Testis (tissue), 2 donors: Measurements from ENCODE around the gene NFIA.

ENCODE experiments used
- CTCF ChIP-seq, 3 experiments: fragments of 450-650 bp in 2 of 3; fragments of 200-600 bp in 1 of 3; sonication (generic) in 1 of 3; IDR thresholded peaks; one replicate each; pipeline ENCODE4 v1.5.1; 2016 to 2019; ENCODE audit warnings: antibody characterized with exemption in 3 of 3, mild to moderate bottlenecking in 2 of 3, moderate library complexity in 1 of 3
- POLR2A ChIP-seq: fragments of 450-650 bp; IDR thresholded peaks from one replicate; pipeline ENCODE4 v1.6.1; 2017; ENCODE audit warnings: antibody characterized with exemption, mild to moderate bottlenecking, moderate library complexity

GRCh38 chr1:61138305-61138704, 55.9 kb downstream of the NFIA start:
- no peak for TF ChIP-seq CTCF (IDR thresholded peaks at IDR 0.05)
- TF ChIP-seq POLR2A, result no peak
